Limb (tissue), 2 donors: ENCODE data around the gene FOXO6.

Experiments
- DNase-seq, 2 donors: peaks; one replicate each; pipeline ENCODE4 v3.0.0-alpha.2; 2016; ENCODE audit errors: extremely low spot score in 2 of 2

Gene FOXO6

DNA sequence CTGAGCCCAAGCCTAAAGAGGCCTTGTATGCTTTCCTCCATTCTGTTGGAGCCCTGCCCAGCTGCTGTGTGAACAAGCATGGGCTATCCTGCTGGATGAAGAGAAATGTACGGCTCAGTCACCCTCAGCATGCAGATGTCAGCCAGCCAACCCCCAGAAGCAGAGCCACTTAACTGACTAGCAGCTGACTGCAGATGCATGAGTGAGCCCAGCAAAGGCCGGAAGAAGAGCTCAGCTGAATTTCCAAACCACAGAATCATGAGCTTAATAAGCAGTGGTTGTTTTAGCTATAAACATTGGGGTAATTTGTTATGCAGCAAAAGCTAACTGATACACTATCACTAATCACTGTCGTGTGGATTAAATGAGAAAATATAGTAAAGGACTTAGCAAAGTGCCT is 39.0 kb downstream of the FOXO6 start:
- no peak for DNase-seq

DNA sequence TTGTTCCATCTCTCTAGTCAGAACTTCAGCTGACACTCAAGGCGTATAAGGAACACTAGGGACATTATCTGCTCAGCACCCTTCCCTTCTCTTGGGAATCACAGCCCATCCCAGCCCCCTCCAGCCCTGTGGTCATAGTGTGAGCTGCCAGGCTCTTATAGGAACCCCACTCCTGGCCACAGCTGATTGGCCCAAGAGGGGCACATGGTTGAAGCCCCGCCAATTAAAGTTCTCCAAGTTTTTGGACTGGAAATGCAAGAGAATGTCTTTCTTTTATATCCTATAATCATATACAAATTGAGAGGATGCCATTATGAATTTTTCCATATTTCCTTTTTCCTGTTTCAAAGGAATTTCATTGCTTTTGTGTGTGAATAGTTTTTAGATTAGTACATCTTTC is 40.7 kb downstream of the FOXO6 start:
- DNase-seq: no peak

DNA sequence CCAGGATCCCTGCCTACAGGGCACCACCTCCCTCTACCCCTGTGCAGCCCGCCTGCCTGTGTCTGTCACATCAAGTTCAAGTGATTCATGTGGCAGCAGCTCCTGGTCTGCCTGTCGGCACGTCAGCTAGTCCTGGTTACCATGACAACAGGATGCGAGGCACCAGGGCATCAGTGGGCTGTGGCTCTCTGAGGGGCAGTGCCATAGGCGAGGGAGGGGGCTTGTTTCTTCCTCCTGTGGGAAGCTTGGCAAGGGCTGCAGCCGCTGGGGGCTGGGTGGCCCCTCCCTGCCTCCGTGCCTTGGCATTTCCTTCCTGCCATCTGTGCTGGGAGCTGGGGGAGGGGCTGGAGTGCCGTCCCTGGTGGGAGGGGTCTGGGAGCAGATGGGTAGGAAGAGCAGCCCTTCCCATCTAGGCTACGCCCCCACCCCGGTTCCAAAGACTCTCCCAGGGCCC is 43.1 kb downstream of the FOXO6 start:
- DNase-seq: peak; percentile 62 to 84

DNA sequence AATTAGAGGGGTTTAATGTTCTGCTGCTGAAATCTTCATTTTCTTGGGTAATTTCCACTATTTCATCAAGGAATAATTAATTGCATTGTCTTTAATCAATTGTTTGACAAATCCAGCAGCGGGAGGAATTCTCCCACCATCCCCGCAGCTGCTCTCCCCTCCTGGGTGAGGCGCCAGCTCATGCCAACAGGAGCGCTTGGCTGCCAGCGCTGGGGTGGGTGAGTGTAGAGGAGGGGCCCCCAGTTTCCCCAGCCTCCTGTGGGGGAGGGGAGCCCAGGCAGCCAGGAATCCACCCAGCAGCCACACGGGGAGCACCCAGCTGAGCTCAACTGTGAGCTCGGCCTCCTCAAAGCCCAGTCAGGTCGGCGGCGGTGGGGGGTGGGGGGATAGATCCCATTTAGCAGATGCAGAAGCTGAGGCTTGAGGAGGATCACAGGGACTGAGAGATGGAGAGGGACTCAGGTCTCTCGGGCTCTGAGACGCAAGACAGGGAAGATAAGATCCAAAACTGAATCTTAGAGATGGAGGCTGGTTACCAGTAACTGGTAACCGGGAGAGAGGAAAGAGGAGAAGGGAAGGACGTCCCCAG is 46.5 kb downstream of the FOXO6 start:
- DNase-seq: no peak

DNA sequence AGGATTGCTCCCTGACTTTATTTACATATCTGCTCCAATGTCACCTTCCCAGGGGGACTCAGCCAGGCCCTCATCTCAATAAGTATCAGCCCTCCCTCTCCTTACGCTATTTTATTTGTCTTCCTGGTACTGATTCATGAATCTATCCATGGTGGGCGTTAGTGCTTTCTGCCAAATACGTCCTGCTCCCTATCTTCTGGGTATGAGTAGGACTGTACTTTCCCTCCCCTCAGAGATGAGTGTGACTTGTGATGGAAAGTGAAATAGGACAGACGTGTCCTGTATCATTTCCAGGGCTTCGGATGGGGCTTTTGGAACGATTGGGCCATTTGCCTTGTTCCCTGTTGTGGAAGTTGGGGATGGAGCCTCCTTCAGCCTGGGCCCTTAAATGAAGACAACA is 47.5 kb downstream of the FOXO6 start:
- no peak for DNase-seq

DNA sequence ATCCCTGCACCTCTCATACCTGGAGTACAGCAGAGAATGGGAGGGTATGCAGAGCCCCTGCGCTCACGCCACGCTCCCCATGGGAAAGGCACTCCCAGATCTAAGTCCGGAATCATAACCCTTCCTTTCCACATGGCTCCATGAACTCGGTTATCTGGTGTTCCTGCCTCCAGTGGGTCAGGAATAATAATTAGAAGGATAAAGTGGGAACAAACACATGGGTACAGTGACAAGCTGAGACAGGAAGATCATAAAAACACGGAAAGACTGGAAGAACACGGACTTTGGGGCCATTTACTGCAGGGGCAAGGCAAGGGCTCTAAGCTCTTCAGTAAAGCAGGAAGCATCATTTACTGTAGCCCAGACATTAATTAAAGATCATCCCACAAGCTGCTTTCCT is 48.6 kb downstream of the FOXO6 start:
- no peak for DNase-seq

DNA sequence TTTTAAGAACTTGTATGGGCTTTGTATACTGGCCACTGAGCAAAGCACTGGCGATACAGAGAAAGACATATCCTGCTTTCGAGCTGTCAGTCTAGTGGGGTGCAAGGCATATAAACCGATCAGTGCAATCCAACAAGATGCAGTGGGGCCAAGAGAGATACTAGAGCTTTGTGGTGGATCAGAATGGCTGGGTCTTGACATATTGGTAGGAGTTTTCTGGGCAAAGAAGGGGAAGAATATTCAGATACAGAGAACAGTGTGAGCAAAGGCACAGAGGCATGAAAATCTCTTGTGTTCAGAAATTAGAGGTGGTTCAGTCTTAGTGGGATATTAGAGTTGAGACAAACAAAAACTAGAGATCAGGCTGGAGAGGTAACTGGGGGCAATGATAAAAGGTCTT is 49.2 kb downstream of the FOXO6 start:
- DNase-seq: no peak

DNA sequence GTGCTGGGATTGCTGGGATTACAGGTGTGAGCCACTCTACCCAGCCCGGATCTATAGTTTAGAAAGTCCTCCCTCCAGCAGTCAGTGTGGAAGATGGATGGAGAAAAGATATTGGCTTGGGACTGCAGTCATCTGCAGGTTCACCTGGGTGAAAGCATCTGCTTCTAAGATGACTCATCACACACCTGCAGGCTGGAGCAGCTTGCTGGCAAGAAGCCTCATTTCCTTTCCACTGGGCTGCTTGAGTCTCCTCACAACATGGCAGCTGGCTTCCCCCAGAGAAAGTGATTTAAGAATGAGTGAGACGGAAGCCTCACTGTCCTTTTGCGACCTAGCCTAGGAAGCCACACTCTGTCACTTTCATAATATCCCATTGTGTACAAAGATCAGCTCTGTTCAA is 50.0 kb downstream of the FOXO6 start:
- no peak for DNase-seq

DNA sequence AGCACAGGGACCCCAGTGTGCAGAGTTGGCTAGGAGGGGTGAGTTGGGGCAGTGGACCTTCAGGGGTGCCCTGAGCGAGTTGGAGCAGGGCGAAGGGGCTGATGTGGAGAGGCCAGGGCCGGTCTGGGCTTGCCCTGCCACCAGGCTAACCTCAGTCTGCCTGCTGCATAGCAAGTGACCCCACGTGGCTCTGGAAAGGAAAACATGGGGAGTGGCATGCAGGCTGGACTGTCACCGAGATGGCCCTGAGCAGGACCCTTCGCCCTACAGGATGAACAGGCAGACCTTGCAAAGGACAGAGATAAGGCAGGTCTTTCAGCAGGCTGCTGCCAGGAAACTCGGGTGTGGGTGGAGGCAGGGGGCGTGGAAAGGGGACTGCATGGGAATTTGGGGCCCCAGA is 51.5 kb downstream of the FOXO6 start:
- no peak for DNase-seq

DNA sequence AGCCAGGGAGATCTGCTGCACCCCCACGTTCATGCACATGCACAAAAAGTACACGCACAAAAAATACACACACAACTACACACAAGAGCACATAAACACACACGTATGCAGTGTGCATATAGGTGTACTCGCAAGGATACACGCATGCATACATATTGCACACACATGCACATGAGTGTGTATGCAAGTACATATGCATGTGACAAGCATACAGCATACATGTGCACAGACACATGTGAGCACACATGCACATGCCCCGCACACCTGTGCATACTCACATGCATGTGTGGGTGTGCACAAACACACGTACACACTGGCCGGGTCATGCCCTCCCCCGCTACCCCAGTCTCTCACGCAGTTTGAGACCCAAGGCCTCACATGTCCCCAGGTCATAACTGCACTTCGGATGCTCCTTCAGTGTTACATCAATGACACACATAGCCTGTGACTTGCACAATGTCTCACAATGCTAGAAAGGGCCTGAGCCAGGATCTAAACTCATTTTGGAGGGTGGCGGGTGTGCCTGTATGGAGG is 52.6 kb downstream of the FOXO6 start:
- DNase-seq: no peak

DNA sequence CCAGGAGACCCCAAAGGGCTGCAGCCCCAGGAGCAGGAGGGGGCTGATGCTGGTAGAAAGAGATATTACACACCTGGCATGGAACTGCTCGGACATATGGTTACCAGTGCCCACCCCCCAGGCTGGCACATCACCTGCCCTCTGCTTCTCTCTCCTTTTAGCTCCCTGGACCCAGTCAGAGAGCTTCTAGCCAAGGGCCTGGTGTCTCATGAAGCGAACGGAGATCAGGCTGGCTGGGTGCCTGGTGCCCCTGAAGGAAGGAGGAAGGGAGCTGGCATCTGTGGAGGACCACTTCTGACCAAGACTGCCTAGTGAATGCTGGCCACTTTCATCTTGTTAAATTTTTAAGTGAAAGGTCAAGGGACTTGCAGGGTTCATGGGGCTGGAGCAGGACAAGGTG is 53.1 kb downstream of the FOXO6 start:
- no peak for DNase-seq

DNA sequence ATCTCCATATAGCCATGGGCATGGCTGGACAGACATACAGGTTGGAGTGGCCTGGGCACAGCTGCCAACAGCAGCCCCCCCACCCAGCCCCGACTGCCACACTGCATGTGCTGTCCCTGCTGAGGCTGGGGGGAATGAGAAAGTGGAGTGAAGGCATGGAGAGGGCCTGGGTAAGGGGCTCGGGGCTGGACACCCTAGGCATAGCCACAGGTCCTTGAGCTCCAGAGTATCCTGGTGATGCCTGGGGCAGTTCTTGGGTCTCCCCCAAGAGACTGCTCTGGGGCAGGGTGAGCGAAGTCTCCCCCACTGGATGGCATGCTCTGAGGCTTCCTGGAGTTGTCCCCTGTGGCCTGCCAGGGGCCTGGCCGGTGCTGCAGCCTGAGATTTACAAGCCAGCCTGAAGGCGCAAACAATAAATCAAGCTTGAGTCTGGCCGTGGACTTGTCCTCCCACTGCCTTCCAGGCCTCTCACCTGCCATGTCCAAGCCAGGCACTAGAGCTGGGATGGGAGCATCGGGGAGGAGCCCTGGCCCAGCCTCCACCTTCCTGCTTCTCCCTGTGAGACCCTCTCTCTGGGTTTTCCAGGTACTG is 53.6 kb downstream of the FOXO6 start:
- DNase-seq: no peak

DNA sequence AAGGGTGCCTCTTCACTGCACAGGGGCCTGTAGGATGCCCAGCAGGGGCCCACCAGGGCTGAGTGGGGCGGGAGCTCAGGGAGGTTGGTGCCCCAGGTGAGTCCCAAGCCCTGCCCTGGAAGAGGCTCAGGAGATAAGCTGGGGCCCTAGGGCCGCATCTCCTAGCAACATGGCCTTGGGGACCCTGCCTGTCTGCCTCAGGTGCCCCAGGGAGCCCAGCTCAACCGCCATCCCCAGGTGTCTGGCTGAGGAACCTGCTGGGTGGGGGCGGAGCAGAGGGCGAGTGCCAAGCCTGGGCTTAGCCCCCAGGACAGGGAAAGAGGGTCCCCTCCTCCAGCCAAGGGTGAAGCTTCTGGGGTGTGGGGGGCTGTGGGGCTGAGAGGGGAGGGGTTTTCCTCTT is 54.8 kb downstream of the FOXO6 start:
- DNase-seq: no peak

DNA sequence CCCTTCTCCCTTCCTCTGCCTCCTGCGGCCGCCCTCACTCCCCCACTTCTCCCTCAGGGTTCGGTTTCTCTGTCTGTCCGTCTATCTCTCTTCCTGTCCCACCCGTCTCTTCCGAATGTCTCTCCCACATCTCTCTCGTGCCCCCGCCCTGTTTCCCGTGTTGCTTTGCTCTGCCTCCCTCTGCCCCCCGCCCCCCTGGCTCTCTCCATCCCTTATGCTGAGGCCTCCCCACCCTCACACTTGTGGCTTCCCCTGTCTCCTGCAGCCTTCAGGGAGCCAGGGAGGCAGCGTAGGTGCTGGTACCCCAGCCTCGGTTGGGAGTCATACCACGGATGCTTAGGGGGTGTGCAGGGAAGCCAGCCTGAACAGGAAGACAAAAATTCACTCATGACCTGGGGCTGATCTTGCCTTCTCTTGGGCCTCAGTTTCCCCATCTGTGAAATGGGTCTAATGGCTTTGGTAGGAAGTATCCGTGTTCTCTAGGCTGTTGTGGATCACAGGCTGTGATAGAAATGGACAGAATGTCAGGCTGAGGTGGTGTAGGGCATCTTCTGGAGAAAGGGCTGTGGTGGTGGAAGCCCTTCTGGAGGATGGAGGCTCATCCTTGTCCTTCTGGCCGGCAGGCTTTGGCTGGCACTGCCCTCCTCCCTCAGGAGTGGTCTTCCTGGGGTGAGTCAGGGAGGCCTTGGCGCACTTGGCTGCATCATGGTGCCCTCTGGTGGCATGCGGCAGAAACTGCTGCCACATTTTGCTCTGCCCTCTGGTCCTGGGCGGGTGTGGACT is 55.5 kb downstream of the FOXO6 start:
- DNase-seq: peak; percentile 68 to 80

DNA sequence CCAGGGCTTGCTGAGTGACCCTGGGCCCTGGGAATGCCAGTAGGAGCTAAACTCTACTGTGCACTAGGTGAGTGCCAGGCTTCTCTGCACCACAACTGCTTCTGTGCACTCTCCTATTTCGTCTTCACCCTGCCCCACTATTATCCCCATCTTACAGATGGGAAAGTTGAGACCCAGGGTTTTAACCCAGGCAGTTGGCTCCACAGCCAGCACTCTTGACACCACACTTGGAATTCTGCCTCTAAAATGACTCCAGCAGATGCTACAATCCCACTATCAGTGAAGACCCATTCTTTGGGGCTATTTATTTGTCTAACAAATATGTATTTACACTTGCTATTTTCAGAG is 56.1 kb downstream of the FOXO6 start:
- no peak for DNase-seq

DNA sequence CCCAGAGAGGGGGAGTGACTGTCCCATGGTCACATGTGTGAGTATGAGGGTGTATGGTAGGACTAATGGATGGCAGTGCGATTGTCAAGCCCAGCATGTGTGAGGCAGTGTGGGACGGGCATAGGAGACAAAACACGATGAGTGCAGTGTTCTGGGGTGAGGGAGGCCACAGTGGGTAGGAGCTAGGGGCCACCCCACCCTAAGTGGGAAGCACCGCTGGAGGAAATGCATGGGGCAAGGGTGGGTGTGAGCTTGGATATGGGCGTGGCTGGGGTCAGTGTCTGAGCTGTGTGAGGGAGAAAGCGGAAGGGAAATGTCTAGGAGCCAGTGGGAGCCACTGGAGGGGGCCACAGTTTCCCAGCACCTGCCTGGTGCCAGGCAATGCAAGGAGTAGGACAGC is 56.5 kb downstream of the FOXO6 start:
- no peak for DNase-seq

DNA sequence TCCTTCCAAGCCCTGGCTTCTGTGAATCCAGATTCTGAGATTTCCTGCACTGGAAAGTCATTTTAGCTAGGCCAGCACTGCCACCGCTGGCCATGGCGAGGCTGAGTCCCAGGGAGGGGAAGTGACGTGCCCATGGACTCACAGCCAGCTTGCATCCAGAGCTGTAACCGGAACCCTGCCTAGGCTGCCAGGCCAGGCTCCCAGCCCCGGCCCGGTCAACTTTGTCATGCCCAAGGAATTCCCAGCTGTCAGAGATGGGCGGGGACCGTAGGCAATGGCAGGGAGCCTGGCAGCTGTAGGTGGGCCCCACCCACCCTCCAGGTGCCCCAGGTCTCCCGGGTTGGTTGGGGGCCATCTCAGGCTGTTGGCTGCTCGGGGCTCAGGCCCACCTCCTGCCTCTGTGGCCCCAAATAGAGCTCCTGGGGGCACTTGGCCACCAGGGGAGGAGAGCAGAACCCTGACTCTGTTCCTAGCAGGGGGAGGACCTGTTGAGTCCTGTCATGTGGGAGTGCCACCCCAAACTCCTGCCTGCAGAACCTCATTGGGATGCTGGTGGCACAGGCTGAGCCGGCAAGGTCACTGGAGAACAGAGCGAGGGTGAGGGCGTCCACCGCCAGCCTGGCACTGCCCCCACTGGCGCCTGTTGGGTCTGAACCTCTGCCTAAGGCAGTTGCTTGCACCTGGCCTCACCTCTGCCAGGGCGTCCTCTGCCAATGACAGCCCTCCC is 57.8 kb downstream of the FOXO6 start:
- DNase-seq: peak; percentile 77 to 78

DNA sequence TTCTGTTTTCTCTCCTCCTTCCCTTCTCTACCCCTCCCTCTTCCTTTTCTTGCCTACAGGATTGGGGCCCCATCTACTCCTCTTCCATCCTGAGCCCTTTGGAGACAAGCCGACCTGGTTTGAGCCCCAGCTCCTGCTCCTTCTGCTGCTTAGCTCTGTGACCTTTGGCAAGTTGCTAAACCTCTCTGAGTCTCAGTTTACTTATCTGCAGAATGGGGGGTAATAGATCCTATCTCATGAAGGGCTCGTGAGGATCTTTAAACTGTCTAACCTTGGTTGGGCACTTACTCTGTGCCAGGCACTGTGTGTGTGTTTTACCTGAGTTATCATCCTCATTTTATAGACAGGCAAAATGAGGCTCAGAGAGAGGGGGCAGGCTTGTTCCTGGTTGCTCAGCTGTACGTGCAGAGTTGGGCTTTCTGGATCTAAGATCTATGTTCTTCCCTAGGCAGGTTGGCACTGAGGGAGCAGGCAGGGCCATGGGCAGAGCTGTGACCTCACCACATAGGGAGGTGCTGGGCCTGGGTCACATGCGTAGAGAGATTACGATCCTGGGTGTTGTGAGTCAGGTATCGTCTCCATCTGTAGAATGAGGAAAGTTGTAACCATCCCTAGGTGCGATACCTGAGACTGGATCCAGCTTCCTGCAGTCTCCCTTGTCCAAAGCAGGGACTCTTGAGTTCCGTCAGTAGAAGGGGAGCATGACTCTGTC is 58.5 kb downstream of the FOXO6 start:
- no peak for DNase-seq

DNA sequence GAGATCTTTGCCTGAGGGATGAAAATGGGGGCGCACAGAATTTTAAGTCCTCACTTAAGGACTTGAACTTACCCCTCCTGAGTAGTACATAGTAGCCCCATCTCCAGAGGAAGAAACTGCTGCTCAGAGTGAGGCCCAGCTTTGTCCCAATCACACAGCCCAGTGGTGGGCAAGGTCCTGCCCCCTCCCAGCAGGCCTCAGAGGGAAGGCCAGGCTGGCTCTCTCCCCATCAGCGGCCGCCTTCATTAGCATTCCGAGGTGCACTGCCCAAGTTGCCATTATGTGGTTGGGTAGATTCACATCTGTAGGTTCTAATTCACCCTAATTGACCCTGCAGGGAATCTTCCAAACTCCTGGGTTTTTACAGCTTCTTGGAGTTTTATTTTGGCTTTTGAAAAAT is 59.1 kb downstream of the FOXO6 start:
- DNase-seq: no peak

DNA sequence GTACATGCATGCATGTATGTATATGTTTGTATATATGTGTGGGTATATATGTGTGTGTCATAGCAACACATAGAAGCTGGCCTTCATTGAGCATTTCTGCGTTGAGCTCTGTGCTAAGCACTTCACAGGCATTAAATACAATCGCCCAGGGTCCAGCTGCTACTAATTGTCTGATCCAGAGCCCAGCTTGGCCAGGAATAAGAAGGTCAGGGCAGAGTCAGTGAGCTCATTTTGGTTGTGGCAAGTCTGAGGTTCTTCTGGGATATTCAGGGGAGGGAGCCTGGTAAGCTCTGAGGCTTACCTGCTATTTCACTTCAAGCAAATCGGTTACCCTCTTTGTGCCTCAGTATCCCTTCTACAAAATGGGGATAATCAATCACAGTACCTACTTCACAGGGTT is 59.6 kb downstream of the FOXO6 start:
- DNase-seq: no peak

DNA sequence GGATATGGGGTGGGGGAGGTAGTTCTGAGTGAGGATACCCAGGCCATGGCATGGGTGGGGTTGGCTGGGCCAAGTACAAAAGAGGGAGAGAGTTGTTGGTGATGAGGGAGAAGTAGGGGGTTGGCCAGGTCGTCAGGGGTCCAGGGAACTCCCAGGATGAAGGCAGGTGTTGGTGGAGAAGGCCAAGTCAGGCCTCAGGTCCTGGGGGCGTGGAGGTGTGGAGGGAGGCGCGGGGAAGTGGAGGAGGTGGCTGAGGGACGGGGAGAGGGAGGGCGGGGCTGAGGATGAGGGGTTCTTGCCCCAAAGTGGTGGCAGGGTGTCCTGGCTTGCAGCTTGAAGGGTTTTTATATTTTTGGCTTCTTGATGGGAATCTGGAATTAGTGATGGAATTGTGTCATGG is 61.1 kb downstream of the FOXO6 start:
- DNase-seq: no peak
